ENCODE measurements around the gene MRPS18B.
A peak's percentile ranks its signal among the peaks of the same experiment; 100 is the strongest.

Gene MRPS18B

DNA sequence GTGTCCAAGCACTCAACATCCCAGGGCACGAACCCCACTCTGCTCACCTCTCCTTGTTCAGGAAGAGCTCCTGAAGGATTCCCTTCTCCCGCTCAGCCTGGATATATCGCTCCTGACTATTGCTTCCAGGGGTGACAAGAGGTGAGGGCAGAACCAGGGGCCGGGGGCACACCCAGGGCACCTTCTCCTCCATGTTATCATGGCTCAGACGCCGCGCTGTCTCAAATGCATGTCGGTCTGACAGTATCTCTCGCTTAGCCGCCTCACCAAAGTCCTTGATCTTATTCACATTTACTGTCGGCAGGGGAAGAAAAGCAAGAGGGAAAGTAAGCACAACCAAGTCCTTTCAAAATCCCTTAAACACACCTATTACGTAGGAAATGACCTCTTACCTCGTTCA lies 13.7 kb upstream of the MRPS18B start:
- DNase-seq (ENCODE audit: low read depth in 2 of 2): no peak

DNA sequence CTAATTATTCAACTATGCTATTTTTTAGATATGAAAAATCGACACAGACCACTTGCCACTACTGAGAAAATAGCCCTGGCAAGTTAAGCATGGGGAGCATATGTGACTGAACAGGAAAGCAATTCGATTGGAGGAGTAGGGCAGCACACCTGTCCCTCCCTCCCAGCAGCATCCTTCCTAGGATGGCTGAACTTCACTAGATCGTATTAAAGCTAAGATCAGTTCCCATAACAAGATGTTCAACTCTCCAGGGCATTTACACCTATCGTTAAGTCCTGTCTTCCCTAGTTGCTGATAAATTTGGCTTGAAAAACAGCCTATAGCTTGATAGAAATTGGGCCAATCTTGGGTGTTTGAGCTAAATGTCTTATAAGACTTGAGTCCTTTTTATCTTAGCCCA lies 7.6 kb upstream of the MRPS18B start:
- no peak for DNase-seq (ENCODE audit: low read depth in 2 of 2)

DNA sequence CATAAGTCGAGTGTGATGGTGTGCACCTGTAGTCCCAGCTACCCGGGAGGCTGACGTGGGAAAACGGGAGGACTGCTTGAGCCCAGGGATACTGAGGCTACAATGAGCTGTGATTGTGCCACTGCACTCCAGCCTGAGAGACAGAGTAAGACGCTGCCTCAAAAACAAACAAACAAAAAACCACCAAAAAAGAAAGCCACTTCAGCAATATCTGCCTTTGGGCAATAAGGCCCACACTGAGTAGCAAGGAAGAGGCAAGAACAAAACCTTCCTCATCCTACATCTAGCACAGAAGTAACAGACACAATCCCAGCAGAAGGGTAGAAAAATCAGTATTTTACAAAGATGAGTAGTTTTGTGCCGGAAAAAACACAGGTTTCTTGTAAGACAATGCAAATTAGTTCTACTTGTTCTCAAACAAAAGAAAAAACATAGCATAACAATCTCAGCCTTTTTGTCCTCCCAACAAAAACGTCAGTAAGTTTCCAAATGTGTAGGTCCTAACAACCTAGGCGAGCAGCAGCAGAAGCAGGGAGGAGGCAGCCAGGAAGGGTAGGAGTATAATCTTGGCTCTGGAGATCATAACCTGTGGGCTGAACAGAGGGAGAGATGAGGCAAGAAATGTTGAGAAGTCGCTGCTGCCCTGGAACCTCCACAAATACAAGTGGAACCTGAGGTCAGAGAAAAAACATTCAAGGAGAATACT lies 6.3 kb upstream of the MRPS18B start:
- DNase-seq (ENCODE audit: low read depth in 2 of 2): no peak

DNA sequence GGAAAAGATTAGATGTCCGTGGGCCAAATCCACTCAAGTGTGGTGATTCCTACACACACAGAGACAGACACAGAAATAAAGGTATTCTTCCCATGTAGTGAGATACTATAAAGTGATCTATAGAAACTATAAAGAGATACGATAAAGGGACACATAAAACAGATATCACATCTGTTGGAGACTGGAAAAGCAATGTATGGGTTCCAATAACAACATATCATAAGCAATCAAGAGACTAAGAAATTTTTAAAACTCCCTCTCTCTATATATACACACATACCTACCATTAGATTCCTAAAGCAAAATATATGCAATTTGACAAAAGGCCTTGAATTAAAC lies 5.8 kb upstream of the MRPS18B start:
- no peak for DNase-seq (ENCODE audit: low read depth in 2 of 2)

DNA sequence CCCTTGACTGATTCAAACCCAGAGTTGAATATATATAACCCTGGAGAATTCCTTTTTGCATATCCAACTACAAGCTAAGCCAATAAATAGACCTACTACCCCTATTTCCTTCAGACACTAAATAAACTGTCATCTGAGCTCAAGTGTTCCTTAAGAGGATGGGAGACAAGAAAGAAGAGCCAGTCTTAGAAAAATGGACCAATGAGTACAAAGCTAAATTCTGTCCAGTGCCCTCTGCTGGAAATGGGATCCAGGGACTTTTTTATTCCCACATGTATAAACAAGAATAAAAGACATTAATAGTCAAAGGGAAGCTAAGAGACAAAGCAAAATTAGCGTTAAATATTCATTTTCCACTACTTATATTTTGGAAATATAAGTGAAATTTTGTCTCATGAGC lies 5.4 kb upstream of the MRPS18B start:
- DNase-seq (ENCODE audit: low read depth in 2 of 2): no peak

DNA sequence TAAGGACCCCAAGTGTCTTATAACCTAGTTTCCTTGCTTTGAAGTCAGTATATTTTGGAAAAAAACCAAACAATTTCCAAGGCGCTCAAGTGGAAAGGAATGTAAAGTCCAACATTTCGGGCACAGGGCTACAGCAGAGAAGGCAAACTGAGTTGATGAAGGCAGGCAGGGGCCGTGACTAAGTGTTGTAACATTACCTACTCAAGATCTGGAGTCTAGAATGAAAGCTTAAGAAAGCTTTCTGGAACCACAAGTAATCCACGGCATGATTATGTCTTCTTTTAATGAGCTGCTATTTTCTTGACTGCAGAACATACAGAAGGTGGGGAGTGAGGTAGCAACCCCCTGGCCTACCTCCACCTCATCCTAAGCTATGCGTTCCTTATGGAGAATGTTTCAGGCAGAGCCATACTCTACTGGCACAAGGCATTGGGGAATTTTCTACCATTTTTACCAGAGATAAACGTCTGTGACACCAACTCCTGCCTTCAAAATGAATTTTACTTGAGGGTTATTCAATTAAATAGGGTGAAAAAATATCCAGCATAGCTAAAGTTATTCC lies 4.9 kb upstream of the MRPS18B start:
- DNase-seq (ENCODE audit: low read depth in 2 of 2): no peak

DNA sequence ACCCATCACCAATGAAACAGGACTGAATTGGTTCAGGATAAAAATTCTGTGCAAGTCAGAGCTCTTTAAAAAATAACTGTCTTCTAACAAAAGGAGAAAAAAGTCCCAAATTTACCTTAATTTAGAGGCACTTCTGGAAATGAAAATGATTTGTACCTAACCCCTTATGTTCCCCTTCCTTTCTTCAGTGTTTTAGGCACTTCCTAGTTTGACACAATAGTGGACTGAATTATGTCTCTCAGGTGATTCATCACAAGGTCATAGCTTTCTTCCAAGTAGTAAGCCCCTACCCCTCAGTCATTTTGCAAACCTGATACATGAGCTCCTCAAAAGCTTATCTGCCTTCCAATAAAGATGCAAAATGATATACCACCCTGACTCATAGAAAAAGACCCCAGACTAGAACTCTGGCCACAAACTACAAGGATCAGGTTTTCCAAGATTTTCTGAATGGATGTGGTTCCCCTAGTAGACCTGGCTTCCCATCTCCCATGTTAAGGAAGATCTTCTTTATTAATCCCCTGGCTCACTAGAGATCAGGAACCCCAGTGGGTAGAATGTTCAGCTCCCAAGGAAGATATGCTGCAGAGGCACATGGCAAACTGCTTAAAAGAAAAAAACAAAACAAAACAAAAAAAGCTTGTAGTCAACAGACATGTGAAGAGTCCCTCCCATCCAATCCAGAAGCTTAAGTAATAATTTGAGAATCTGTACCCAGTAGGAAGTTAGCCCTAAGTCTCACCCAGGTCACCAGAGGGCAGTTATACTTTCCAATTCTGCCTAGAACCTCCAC lies 4.2 kb upstream of the MRPS18B start:
- DNase-seq (ENCODE audit: low read depth in 2 of 2): no peak

DNA sequence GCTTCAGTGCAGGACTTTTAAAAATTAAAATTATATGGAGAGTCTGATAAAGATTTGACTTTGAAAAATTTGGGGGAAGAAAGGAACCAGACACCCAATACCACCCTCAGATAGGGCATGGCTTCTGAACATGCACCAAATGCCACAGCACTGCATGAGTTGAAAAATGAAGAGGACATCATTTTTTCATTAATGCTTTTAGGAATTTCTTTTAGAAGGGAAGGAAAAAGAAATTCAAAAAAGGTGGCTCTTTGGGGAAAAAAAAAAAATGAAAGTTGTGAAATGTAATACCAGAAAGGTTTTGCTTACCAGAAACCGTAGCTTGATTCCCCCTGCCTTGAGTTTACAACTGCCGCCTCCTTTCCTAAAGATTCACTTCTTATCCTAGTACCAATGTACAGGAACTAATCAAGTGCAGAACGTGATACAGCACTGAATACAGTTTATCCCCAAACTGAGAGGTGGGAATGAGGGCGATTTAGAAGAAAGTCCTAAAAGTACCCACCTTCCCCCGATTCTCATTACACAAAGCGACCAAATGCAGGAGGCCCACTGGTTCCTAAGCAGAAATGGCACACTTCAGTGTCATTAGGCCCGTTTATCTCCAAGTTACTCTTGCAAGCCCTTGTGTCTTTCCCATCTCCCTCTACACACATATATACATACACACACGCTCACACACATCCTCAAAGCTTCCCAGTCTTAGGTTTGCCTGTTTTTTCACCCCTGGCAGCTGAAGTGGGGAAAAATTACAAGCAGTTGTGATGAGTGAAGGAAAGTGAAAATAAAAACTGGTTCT lies 3.4 kb upstream of the MRPS18B start:
- no peak for DNase-seq (ENCODE audit: low read depth in 2 of 2)

DNA sequence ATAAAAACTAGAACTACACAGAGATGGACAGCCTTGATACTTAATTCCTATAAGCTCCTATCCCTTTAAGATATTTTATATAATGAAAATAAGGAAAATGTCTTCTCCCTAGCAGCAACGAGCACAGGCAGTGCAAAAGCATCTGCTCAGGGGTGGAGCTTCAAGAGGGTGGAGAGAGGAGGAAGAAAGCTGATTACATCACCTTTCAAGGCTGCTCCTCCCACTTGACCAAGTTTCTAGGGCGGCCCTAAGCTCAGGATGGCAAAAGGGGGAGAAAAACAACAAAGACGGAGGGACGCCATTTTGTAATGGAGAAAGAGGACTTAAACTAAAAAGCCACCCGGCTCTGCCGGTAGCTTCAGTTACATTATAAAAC lies 2.8 kb upstream of the MRPS18B start:
- peak; percentile 45 to 77 for DNase-seq (ENCODE audit: low read depth in 2 of 2)

DNA sequence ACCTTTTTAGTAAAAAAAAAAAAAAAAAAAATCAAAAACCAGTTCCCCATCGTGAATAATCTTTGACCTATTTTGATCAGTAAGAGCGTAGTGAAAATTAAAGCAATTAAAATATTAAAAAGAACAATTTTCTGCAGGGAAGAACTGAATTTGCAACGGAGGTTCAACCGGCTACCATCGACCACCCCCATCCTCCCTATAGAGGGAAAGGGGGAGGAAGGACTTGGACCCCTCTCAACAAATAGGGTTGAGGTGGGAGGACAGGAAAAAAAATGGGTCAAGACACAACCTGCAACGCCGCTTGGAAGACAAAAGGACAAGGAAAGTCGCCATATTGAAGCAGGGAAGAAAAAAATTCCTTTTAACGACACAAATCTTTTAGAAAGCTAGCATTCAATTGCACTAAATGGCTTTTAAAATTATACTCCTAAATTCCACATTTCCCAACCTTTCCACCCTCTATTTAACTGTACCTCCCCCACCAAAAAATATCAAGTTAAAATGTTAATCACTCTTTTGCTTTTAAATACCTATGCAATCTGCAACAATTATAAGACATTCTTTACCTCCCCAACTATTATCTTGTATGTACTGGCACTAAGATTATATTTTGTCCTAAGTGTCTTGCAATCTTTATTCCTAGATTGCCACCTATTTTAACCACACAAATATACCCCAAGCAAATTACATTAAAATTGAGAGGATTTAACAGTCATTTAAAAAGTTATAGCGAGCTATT lies 2.3 kb upstream of the MRPS18B start:
- no peak for DNase-seq (ENCODE audit: low read depth in 2 of 2)

DNA sequence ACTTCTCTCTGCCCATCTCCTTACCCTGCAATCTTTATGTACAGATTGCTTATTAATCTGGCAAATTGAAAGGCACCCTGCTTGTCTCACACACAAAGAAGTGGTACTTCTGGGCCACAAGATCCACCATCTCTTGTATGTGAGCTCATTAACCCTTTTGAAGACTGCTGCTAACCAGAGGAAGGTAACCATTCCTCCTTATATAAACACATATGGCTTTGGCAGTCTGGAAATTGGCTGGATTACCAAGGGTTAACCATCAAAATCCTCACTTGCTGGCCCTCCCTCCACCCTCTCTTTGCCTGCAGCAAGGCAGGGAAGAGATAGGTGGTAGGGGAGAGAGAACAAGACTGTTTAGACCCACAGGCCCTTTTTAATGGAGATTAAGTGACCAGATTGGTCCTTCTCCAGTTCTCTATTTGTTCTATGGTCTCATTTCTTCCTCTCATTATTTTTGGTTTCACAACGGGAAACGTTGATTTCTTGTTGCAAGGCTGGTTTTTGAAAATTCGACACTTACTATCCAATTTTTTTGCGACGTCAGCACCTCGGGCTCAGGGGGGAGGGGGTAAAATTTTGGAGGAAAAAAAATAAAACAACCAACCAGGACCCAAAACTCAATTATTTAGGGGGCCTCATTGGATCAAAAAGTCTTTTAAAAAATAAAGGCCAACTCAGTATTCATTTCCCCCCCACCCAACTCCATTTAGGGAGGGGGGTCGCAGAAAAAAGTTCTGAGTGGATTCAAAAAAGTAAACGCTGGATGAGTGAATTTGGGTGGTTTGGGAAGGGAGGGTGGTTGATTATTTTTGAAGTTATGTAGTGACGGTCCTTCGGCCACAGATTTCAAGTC lies 1.5 kb upstream of the MRPS18B start:
- no peak for DNase-seq (ENCODE audit: low read depth in 2 of 2)

DNA sequence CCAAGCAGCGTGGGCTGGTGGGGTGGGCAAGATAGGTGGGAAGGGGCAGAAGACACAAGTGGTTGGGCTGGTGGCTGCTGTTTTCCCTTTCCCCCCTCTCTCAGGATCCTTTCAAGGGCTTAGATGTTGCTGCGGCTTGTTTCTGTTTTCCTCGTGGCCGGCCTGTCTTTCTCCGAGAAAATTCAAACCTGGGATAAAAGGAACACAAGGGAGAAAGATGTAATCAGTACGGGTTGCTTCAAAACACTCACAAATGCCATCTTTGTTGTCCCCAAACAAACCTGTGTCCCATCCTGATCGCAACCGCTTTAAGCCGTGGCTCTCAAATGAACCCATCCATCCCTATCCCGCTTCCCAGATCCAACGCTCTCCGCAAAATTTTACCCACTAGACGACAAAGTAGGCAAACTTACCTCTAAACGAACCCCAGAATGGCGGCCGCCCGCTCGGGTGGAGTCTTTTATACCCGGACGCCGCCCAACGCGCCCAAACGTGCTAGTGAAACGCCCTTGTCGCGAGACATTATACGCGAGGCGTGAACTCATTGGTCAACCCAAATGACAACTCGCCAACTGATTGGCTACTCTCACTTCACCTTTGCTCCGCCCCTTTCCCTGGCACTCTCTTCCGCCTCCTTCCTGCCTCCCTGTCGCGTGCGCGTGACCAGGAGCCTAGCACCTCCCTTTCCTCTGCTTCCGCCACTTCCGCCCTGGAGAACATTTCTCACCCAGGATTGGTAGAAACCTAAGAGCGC lies 652 bp upstream of the MRPS18B start, which contains the start of gene PPP1R10:
Gene PPP1R10 (minus strand): TSS at position 433 of the 754 bp plus-strand sequence. CDS start 7,299 bp downstream, outside the sequence.
- peak; percentile 89 to 97 for DNase-seq (ENCODE audit: low read depth in 2 of 2)

DNA sequence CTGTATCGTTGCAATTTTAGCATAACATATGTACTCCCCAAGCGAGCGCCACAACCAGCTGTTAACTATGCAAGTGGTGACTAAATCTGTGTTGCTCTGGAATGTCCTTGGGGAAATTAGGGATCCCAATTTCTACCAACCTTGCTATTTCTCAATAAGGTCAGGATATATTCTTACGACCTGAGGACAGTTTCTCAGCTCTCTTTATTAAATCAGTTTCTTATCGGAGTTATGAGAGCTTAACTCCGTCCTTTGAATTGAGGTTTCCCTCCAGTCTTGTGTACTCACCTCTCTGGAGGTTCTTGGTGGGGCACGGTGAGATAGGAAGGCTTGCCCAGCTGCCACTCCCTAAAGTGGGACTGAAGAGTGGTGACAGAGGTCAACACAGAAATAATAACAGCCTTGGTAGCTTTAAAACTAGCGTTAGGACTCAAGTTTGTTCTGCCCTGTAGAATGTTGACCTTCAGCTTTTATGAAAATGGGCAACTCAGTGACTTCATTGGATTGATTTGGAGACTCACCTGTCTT lies 694 bp downstream of the MRPS18B start:
- no peak for DNase-seq (ENCODE audit: low read depth in 2 of 2)

DNA sequence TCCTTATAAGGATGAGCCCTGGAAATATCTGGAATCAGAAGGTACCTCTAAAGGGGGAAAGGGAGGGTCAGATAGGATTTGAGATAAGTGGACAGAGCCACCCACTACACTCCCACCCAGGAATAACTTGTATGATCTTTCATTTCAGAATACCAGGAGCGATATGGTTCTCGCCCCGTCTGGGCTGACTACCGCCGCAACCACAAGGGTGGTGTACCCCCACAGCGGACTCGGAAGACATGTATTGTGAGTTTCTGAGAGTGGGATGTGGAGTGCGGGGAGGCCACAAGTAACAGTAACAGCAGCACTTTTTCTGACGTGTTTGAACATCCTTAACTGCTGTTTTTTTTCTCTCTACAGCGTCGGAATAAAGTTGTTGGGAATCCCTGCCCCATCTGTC lies 1.9 kb downstream of the MRPS18B start:
- DNase-seq (ENCODE audit: low read depth in 2 of 2): no peak

DNA sequence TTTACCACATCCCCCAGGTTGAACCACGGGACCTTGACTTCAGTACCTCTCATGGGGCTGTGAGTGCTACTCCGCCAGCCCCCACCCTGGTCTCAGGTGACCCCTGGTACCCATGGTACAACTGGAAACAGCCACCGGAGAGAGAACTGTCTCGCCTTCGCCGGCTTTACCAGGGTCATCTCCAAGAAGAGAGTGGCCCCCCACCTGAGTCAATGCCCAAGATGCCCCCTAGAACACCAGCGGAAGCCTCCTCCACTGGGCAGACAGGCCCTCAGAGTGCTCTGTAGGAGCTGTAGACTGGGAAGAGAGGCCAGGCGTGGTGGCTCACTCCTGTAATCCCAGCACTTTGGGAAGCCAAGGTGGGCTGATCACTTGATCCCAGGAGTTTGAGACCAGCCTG lies 7.9 kb downstream of the MRPS18B start:
- DNase-seq (ENCODE audit: low read depth in 2 of 2): no peak

DNA sequence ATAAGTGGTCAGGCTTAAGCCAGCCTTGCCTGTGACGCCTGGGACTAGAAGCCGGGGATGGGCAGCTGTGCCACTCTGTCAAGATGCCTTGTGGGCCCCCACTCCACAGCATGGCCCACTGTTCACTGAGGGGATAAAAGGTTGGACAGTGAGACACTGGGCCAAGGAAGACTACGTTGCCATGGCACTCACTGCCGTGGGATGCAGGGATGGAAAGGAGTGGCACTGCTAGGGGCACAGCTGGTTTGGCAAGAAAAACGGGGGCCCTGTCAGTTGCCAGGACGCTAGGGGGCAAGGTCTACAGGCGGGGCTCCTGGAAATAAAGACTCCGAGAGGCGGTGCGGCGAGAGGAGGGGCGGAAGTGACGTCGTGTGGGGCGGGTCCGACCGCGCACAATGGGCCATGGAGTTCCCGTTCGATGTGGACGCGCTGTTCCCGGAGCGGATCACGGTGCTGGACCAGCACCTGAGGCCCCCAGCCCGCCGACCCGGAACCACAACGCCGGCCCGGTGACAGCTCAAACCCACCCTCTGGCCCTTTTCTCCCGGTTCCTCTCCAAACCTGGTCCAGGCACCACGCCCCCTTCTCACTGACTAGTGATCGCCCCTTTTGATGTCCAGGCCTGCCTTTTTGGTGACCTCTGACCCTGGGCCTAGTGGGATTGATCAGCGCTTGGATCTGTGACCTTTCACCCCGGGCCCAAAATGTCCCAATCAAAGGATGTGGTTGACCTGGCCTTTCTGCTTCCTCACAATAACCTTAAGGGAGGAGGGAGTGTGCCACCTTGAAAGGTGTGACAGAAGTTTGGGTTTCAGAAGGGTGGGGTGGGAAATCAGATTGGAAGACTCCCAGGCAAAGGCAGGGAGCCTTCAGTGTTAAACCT lies 9.1 kb downstream of the MRPS18B start, which contains the start of gene ATAT1:
Gene ATAT1 (plus strand): TSS at position 391 of the 883 bp plus-strand sequence.
- peak; percentile 82 to 83 for DNase-seq (ENCODE audit: low read depth in 2 of 2)

DNA sequence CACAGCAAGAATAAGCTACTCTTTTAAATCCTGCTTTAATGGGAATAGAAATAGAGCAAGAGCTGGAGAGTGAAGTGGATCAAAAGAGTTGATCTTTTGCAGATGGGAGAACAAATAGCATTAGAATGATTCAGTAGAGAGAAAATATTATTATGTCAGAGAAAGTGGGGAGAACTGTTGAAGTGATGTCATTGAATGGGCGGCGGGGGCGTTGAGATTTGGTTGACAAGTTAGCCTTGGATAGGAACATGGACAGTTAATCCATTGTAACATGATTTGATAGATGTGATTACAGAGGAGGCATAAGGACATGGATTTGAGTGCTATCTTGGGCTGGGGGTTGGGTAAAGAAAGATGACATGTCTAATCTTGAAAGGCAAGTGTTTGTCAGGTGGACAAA lies 18.2 kb downstream of the MRPS18B start:
- no peak for DNase-seq (ENCODE audit: low read depth in 2 of 2)

DNA sequence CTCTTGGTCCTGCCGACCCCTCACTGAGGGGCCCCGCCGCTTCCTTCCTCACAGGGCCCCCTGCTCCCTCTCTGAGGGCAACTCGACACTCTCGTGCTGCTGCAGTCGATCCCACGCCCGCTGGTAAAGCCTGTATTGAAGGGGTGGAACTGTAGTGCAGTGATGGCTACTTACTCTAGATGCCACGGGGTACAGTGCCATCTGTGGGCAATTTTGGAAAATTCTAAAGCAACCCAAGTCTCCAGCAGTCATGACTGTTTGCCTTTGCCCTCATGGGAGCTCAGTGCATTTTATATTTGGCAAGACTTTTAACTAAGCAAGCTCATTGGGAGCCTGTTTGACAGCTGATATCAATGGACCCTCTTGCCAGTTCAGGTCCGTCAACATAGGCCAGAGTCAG lies 22.8 kb downstream of the MRPS18B start:
- no peak for DNase-seq (ENCODE audit: low read depth in 2 of 2)

DNA sequence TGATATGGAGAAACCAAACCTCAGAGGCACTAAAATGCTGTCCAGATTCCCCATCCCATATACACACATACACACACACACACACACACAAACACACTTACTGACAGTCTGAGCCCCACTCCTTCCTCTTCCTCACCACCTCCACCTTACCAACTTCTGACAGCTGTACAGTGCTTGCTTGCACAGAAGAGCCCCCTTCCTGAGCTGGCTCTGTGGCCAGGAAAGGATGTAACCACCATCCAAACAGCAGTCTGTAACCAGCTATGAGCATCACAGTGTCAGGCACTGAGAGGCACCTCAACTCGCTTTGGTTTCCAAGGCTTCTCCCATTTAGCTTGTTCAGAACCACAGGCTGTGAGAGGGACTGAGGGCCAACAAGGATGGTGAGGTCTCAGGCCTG lies 23.4 kb downstream of the MRPS18B start:
- no peak for DNase-seq (ENCODE audit: low read depth in 2 of 2)
